GM18502 (cell line): ENCODE measurements around the gene C6orf58.

ENCODE experiments used
- ATAC-seq: cut with Tn5 transposase; IDR thresholded peaks from one replicate; pipeline ENCODE4 v1.9.1; 2021; ENCODE audit warnings: mild to moderate bottlenecking; ENCODE audit not compliant: unreplicated experiment, poor library complexity

C6orf58 gene

DNA sequence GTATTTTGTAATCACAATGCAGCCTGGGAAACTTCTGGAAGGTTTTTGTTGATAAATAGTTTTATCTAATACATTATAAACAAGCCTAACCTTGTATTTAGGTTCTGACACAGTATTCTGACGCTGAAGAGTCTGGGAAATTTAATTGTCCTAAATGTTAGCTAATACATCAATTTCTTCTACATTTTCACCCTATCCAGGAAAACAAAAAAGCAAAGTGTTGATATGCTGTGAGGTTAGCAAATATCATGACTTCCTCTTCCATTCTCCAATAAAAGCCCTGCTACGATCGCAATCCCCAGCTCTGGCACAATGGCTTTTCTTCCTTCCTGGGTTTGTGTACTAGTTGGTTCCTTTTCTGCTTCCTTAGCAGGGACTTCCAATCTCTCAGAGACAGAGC is at the start of gene C6orf58:
TSS of gene C6orf58 (plus strand) at position 301 of the 400 bp plus-strand sequence. CDS start at position 313, 12 bp downstream.
- ATAC-seq, result no peak

DNA sequence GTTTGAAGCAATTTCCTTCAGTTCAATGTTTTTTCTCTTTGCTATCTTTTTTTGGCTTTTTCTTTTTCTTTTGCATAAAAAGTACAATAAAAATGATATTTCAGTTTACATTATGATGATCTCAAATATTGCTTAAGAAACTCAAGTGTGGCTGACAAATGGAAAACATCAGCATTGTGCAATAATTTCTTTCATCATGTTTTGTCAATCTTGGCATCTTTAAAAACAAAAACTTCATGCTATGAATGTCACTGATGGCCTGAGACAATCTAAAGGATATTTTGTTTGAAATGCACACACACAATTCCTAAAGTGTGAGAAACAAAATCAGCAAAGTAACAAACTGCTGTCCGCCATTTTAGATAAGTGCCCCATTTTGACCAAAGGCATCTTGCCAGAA is 44.0 kb upstream of the C6orf58 start:
- no peak for ATAC-seq

DNA sequence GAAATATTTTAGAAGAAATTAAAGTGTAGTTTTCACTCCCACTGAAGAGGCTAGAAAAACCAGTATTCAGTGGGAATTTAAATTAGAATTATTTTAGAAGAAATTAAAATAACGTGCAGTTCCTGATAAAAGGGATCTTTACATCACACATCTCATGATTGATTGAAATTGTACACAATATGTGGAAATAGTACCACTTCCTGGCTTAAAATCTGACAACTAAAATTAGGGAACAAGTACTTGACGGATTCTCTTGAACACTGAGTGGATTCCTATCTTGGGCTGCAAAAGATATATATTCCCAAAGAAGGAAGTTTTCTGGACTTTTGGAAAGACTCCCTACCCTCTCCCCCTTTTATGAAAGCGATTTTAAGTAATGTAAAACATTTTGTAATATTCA is 43.2 kb upstream of the C6orf58 start:
- no peak for ATAC-seq

DNA sequence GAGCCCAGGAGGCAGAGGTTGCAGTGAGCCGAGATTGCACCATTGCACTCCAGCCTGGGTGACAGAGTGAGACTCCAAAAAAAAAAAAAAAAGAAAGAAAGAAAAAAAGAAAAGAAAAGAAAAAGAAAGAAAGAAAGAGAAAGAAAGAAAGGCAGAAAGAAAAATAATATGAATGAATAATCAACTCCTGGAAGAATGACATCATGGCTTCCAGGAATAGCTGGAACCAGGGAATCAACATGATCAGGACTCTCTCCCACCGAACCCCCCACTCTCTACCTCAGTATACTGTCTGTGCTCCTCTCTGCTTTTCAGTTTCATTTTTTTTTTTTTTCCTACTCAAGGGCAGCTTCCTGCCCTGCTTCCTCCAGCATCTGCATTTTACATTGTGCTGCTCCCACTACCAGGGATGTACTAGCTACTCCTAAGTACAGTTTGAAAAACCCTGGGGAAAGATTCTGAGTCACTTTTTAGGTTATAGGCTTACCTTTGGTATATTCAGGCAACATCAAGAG is 38.2 kb upstream of the C6orf58 start:
- peak; percentile 9 for ATAC-seq

DNA sequence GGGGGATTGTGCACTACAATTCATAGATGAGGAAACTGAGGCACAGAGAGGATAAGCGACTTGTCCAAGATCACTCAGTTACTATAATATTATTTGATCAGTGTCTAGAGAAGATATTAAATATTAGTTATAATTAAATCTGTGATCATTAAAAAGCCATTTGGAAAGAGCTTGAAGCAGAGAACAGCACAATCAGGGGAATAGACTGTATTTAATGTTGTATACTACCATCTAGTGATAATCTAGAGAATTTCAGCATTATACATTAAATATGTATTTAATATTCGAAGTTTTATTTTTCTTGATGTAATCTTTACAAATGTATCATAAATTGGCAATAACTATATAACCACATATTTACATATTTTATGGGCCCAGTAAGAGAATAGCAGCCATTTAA is 37.7 kb upstream of the C6orf58 start:
- ATAC-seq, result peak; percentile 59

DNA sequence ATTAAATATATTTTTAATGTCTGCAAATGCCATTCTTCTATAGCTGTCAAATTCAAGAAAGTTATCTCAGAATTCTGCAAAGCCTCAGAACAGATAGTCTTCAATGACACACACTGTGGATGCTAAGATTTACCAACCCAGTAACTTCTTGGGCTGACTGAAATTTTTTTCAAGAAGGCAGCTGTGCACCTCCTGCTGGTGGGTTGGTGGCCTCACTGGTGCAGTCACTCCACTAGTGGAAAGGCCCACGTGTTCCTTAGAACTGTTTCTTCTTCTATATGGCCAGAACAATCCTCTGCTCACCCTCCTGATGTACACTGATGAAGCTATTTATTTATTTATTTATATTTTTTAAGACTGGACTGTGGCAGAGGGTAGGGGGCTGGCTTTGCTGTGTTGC is 29.8 kb upstream of the C6orf58 start:
- ATAC-seq, result no peak

DNA sequence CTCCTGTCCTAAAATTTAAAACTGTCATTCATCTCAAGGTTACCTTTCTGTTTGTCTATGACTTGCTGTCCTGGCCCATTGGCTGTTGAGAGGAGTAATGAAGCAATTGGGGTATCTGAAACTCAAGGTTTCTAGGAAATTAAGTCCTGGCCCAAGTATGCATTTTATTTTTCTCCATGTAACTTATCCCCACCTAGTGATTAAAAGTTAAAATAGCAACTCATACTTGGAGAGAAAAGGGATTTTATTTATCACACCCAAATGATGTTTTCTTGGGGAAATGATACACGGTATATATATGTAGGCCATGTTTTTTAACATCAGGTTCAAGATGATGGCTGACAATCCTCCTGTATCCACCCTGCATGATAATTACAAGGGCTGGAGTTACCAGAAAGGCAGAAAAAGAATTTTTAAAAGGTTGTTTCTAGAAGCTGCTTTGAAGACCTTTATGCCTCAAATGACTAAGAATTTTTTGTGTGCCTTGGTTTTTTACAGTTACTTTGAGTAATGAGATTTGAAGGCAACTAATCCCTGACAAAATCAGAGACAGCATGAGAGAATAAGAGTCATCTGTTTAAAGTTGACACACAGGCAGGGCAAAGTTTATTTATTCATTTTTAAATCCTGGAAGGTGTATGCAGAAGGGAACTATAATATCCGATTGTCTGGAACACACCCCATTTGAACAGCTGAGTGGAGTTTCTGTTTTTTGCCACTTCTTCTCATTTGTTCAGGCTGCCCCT is 28.9 kb upstream of the C6orf58 start:
- ATAC-seq, result no peak

DNA sequence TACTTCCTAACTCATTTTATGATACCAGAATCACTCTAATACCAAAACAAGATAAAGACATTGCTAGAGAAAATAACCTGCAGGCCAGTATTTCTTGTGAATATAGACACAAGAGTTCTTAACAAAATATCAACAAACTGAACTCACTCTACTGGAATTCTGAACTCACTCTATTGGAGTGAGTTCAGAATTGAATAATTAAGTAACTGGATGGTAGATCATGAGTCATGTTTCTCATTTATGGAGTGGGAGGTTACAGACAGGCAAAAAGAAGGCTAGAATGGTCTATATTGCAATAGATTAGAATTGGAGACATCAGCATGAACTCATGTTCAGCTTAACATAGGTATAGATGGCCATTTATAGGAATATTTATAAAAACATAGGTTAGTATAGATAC is 26.6 kb upstream of the C6orf58 start:
- ATAC-seq, result no peak

DNA sequence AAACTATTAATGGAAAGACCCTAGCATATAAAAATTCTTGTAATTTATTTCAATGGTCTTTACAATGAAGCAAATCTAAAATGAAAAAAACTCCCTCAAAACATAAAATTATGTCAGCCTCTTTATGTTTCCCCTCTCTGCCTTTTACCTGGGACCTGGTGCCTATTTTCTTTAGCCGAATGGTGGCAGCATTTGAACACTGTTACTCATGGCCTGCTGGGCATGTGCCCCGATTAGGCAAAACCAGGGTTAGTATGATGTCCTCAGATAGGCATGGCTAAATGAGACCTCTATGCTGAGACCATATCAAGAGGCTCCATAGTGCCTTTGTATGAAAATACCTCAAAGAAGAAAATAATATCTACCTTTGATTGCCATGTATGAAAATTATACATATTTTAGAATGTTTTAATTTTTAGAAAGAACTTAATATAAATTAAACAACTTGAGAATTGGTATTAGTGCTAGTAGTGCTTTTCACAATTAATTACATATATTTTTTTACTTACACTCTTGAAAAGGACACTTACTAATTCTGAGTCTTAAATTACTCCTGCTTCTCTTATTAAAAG is 22.5 kb upstream of the C6orf58 start:
- ATAC-seq, result no peak

DNA sequence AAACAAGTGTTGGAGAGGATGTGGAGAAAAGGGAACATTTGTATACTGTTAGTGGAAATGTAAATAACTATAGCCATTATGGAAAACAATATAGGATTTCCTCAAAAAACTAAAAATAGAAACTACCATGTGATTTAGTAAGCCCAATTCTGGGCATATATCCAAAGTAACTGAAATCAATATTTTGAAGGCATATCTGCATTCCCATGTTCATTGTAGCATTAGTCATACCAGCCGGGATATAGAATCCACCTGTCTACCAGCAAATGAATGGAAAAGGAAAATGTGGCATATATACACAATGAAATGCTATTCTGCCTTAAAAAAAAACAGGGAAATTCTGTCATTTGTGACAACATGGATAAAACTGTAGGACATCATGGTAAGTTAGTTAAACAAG is 15.3 kb upstream of the C6orf58 start:
- no peak for ATAC-seq

DNA sequence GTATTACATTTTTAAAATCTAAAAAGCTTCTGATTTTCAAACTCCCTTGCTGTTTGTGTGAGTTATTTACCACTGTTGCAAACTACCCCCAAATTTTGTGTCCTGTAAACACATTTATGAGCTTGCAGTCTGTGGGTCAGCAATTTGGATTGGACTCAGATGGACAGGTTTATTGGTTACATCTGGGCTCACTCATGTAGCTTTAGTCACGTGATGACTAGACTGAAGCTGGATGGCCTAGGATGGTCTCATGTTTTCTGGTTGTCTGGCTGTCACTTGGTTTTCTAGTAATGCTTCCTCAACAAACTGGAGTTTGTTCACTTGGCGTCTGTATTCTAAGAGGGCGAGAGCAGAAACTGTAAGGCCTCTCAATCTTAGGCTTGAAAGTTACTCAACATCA is 12.2 kb upstream of the C6orf58 start:
- ATAC-seq, result no peak

DNA sequence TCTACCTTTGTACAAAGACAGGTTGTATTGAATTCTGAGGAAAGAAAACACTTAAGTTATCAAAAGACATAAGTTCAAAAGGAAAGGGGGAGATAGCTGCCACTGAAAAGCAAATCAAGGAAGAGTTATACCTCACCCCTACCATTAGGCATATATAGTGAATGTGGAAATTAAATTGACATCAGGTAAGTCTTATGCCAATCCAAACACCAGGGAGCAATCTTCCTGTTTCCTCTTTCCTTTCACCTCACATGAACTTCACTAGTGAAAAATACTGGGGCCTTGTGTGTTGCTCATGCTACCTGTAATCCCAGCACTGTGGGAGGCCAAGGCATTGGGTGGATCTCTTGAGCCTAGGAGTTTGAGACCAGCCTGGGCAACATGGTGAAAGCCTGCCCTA is 10.9 kb upstream of the C6orf58 start:
- ATAC-seq, result no peak

DNA sequence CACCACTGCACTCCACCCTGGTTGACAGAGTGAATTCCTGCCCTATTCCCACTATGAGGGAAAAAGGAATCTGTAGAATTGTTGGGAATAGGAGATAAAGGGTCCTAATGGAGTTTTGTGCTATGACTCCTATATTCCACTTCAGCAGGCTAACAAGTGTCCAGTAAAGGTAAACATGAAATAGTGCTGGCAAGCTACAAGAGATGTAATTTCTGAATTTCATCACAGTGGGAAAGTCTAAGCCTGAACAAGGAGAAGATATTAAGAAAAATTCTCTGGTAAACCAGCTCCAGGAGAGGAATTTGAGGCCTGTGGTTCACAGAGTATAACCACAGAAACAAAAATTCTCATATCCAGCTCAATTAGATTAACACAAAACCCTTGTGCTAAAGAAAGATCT is 10.3 kb upstream of the C6orf58 start:
- no peak for ATAC-seq

DNA sequence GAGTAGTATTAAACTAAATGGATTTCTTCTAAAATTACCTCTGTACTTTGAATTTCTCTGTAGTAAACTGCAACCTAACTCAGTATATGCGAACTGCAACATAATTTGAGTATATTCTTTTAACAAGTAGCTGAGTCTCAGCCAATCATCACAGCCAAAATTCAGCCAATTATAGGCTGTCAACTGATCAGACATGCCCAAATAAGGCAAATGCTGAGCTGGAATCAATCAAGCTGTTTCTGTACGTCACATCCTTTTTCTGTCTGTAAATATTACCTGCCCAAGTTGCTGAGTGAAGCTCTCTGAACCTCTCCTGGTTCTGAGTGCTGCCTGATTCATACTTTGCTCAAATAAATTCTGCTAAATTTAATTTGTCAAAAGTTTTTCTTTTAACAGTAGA is 9.5 kb upstream of the C6orf58 start:
- ATAC-seq, result no peak

DNA sequence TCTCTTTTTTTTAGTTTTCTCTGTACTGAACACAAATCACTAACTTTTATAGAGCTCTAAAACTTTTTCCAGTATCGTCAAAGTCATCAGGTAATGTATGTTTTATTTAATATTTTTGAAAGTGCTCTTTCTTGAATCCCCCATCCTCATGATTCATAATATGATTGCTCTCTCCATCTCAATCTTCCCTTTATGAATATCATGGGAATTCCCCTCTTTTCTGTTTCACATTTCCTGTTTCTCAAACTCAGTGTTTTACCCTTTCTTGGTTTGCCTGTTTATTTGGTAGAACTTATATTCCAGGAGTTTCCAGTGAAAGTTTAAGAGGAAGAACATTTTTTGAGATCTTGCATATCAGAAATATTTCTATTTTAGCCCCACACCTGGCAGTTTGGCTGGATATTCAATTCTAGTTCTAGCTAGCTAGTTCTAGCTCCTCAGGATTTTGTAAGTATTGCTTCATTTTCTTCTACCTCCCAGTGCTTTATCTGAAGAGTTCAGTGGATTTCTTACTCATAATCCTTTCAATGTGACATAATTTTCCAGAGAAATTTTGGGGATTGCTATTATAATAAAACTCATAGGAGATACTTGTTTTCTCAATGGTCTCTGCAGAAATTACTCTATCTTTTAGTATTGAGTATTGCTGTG is 6.1 kb upstream of the C6orf58 start:
- peak; percentile 93 for ATAC-seq

DNA sequence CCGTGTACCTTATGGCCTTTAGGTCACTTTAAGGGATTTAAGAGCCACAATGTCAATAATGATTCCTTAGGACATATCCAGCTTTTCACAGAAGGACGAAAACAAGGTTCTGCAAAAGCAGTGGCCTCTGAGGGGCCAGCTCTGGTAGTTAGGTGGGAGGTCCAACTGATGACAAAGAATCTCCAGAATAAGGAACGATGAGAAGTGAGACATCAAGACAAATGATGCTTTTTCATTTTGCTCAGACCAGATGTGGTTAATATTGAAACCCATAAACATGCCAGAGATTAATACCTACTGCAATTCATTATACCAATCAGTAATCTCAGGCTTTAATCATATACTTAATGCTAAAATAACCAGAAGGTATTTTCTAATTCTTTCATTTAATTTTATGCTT is 1.9 kb downstream of the C6orf58 start:
- ATAC-seq, result no peak

DNA sequence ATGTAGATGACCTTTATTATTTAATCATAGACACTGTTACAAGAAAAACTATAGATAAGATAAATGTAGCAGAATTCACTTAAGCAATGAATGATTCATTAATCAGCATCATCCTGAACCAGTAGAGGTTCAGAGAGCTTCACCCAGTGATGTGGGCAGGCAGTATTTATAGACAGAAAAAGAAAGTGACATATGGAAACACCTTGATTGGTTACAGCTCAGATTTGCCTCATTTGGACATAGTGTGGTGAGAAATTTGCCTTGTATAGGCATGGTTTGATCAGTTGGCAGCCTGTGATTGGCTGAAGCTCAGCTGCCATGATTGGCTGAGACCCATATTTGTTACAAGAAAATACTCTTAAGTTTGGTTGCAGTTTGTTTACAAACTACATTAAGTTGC is 4.6 kb downstream of the C6orf58 start:
- ATAC-seq, result no peak

DNA sequence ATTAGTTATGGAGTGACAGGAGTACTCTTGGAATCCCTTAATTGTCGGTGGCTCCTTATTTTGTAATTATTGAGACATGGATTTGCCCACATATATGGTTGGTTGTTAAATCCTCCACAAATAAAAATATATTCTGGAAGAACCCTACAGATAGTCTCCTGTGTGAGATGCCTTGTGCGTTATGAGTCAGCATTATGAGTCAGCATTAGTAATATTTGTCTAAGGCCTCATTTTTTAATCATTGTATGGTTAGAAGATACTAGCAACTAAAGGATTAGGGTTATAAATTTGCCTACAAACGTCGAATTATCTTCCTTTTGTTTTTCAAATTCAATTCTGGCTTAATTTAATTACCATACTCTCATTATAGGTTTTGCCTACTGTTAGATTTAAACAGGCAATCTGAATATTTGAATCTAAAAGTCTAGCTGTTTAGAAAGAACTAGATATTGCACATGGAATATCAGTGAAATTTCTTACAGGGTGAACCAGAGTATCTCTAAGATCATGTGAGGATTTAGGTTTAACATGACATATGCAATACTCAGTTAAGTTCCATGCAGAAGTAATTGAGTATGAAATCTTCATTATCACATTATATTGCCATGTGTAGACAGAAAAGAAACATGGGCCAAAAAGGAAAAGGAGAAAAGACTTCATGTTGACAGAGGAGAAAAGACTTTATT is 5.9 kb downstream of the C6orf58 start:
- ATAC-seq, result peak; percentile 67

DNA sequence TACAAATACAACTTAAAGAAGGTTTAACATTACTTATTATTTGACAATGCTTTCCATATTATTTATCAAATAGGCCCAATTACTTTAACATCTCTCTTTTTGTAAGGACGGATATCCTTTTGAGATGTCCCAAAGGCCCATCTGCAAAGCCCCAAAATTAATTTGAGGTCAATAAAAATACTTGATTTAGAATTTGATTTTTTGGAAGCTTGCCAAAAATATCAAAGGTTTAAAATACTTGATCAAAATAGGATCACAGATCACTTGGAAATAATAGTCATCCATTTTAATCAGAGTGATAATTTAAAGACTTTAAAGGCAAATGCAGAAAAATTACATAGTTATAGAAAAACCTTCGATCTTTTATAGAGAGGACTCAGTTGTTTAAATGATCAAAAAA is 8.1 kb downstream of the C6orf58 start:
- no peak for ATAC-seq

DNA sequence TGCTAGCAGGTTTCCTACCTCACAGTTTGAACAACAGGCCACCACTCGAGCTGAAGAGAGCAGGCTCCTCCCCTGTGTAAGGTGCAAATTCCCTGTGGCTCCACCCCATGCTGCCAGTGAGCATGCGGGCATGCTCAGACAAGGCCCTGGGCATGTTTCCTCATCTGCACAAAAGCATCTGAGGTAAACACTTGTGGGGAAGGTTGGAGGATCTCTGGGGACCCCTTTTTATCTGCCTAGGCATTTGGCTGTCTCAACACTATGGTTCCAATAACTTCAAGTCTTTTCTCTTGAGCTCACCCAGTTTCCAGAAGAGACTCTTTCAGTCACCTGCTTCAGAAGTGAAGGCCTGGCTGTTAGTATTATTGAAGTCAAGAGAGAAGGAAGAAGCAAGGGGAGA is 9.4 kb downstream of the C6orf58 start:
- no peak for ATAC-seq

DNA sequence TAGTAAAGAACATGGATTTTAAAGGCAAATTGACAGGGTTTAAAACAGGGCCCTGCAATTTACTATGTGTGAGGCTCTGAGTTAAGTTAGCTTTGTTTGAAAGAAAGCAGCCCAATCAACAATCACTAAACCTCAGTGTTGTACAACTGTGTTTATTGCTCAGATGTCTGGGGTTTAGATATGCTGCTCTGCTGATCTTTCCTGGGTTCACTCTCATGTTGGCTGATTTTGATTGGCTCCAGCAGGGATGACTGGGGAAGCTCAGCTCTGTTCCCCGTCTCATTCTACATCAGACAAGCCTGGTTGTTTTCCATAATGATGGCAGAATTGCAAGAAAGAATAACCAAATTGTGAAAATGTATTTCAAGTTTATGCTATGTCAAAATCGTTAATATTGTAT is 10.9 kb downstream of the C6orf58 start:
- no peak for ATAC-seq
